Prostate gland (tissue), 2 donors: Measurements from ENCODE around the gene RIT2.

Source experiments
- CTCF ChIP-seq, 4 experiments: fragments of 200-600 bp in 2 of 4; fragments of 450-650 bp in 2 of 4; sonication (generic) in 2 of 4; IDR thresholded peaks; 1 replicate in 3 of 4; 2 replicates in 1 of 4; pipeline ENCODE4 v1.5.1; 2016 to 2019; ENCODE audit warnings: antibody characterized with exemption in 4 of 4, mild to moderate bottlenecking in 2 of 4, moderate library complexity in 2 of 4
- POLR2AphosphoS5 ChIP-seq: sonication (generic); formaldehyde crosslinking; IDR thresholded peaks from one replicate; pipeline ENCODE4 v1.6.1; 2017; ENCODE audit warnings: antibody characterized with exemption

- no peak for TF ChIP-seq POLR2AphosphoS5
- TF ChIP-seq CTCF (IDR thresholded peaks at IDR 0.05), result no peak
Observed at GRCh38 chr18:43077510-43078308, 37.8 kb downstream of the RIT2 start.
